NAMALWA (cell line): Measurements from ENCODE around the gene ZNF536.

ENCODE experiments used
- DNase-seq: peaks from one replicate; pipeline ENCODE4 v3.0.0-alpha.2; 2015; ENCODE audit warnings: low spot score

The ZNF536 gene

DNA sequence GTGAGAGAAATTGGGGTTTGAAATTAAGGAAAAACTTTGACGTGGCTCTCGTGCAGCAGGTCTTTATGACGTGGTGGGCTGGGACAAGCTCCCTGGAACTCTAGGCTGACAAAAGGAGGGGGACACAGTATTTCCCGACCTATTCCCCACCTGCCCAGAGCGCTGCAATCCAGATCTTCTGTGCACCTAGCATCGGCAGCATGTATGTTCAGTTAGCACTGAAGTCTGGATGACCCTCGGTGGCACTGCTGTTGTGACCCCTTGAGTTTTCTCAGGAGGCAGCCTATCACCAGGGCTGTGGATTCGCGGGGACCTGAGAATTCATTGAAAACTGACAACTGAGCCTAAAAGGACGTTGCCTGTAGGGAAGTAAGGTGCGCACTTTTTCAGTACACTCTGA is 9.1 kb upstream of the ZNF536 start:
- DNase-seq = no peak

DNA sequence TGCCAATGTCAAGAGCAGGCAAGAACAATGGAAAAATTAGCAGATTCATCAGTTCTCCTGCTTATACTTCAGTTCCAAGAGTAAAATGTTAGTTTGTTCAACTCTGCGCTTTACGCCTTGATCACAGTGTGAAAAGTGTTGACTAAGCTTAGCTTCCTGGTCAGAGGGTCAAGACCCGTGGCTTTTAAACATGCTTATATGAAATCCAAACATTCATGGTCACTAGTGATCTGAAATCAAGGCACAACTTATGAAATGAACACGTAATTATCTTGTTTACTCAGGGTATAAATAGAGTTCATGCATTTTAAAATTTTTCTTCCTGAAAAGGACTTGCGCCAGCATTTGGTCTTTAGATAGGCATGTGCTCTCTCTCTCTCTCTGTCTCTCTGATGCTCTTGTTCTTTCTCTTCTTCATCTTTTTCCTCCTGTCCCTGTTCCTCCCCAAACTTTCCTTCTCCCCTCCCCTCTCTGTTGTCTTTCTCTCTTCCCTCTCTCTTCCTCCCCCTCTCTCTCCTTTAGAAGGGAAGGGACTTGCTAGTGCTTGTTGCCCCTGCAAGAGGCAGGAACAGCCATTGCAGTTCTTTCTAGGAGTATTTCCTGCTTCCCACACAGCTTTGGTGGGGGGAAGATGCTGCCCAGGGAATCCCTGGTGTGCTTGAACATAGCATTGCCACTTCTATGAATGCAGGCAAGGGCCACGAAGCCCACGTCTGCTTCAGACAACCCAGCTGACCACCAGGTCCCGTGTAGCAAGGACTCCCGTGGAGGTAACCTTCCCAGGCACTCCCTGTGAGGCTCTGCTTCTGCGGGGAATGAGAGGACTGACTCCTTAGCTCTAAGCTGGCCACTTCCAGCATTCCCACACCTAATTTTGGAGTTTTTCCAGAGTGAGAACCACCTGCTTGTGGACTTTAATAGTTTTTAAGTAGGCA is 7.1 kb upstream of the ZNF536 start:
- no peak for DNase-seq

DNA sequence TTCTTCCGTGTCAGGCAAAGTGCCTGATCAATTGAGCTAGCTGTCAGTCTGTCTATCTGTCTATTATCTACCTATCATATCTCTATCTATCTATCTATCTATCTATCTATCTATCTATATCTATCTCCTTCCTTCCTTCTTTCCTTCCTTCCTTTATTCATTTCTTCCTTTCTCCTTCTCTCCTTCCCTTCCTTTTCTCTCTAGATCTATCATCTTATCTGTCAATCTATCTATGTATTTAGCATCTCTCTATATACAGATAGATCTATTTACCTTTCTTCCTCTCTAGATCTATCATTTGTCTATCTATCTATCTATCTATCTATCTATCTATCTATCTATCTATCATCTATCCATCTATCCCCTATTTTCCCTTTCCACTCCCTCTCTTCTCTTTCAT is 5.9 kb upstream of the ZNF536 start:
- DNase-seq = no peak

DNA sequence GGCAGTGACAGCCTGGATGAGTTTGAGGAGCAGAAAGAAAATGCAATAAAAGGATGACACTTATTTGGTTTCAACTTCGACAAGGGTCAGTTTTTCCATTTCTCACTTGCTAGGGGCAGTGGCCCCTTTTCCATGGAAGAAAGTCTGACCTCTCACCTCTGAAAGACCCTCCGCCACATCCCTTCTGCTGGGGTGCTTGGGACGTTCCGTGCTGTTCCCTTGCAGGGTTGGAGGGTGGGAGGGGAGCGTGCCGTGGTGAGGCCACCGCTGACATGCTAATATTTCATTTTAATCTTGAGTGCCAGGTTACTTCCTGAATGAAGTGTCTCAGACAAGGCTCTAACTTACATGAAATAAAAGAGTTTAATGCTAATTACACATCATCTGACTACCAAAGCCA is 5.2 kb upstream of the ZNF536 start:
- no peak for DNase-seq

DNA sequence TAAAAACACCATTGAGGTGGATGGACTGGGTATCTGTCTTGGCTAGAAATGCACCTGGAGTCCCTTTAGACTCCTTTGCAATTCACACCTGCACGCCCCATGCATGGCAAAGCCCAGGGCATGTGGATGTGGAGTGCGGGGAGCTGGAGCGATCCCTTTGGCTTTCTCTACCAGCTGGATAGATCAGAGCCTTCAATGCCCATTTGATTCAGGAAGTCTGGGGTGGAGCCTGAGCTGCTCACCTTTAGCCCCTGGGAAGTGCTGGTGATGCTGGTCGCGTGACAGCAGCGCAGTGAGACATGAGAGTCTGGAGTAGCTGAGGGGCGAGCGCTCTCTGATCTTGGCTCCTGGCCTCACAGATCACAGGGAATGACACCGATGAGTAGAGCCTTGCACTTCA is 4.8 kb upstream of the ZNF536 start:
- DNase-seq = no peak

DNA sequence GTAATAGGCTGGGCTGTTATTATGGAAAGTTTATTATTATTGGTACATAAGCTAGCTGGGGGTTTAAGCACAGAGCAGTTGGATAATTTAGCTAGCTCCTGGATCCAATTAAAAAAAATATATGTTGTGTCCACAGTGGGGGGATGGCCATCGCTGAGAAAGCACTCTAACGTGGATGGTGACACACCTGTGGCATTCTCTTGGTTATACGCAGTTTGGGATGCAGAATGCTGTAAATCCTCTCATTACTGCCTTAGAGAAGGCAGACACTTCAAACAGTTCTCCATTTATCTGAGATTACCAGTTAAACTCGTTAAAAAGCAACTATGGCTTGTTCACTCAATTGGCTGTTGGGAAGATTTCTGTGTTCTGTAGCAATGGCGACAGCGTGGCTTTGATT is 2.4 kb upstream of the ZNF536 start:
- no peak for DNase-seq

DNA sequence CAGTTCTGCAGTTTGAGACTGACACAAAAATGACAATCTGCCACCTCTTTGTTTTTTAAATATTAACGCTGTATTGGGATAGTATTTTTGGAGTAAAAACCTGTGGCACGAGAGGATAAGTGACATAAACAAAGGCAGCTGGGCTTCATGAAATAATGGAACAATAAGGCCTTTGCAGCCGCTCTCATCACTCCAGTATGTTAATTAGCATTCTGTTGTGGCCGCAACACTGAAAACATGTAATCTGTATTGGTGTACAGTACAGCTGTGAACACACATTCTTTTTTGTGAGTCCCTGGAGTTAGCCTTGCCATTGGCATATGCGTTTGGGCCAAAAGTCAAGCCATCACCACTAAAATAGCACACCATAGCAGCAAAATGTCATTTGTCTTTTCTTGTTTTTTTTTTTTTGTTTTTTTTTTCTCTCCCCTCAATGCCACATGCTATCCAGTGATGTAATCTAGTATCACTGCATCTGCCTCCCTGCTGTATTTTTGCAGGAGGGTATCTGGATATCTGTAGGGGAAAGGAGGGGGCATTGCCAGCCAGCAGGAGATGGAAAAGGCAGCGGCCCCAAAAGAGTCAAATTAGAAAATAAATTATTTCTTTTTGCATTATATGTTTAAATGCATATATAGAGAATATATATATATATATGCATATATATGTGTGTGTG is 885 bp upstream of the ZNF536 start:
- no peak for DNase-seq

DNA sequence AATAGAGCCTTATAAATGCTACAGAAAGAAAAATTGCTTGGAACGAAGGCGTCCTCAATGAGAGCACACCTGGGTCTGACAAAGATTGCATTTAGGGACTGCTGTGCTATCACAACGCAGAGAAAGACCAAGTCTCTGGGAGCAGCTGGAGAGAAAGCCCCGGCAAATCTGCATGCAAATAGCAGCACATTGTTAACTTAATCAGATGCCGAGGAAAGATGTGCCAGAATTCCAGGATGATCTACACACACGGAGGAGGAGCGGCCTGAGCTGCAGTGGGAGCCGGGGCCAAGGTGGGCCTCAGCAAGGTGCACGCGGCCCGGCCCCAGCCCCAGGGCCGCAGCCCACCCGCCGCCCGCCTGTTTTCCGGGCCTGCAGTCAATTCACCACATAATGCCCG is 1.4 kb downstream of the ZNF536 start:
- no peak for DNase-seq

DNA sequence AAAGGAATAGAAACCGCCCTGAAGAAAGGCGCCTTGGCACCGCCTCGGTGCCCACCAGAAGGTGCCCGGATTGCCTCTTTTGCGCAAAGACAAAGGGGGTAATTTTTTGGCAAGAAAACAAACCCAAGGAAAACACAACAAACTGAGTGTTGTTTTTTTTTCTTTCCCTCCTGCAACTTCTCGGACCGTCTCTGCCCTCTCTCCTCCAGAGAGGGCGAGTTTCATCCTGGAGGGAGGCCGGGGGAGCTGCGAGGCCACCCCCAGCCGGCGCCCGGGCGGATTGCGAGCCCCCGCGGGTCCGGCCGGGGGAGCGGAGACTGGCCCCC is 2.3 kb downstream of the ZNF536 start:
- no peak for DNase-seq

DNA sequence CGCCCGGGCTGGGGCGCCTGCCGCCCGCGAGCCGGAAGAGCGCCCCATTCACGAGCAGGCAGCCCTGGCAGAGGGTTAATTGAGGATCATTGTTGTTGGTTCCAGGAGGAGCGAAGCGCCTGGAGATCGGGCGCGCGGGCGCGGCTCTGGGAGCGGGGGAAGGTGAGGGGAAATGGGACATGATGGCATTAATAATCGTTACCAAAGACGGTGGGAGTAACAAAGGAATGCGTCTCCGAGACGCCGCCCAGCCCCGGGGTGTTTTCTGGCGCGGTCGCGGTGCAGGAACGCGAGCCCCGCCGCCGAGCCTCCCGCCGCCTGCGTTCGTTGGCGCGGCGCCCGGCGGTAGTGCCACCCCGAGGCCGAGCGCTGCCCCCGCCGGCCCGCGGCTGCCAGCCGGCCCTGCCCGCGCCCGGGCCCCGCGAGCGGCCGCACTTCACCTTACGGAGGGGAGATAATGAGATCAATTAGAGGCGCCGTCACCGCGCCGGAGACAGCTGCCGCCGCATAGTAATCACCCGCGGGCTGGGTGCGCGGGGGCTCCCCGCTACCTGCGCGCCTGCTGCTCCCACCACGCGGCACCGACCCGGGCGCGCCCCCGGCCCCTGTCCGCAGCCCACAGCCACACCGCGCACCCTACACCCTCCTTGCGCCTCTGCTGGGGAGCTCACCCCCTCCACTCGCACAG is 2.8 kb downstream of the ZNF536 start:
- no peak for DNase-seq

DNA sequence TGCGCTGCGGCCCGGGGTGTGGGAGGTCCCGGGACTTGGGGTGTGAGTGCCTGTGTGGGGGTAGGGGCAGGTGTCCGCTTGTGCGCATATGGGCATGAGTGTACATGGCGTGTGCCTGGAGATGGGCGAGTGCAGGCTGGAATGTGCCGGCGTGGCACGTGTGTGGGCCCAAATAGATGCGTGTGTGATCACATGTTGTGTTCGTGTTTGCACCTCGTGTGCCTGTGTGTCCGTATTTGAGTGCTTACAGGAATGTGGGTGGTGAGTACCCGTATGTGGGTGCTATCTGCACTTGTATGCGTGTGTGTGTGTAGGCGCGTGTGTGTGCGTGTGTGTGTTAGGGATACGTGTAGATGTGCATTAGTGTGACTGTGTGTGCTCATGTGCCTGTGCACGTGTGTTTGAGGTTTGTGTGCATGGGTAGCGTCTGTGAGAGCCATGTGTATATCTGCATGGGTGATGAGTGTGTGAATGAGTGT is 3.4 kb downstream of the ZNF536 start:
- DNase-seq = no peak

DNA sequence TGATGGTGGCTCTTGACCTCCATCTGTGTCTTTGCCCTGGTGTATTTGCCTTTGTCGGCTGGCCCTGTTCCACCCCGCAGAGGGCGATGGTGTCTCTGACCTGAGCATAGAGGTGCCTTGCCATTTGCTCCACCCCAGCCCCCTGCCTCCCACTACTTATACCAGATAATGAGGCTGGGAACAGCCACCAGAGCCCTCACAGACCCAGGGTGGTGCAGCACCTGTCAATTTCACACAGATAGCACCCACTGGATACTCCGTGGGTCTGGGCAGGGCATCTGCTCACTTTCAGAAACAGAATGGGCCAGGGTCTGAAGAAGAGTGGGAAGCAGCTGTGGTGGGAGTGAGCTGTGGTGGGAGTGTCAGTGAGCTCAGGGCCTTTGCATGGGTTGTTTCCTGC is 4.1 kb downstream of the ZNF536 start:
- DNase-seq = no peak

DNA sequence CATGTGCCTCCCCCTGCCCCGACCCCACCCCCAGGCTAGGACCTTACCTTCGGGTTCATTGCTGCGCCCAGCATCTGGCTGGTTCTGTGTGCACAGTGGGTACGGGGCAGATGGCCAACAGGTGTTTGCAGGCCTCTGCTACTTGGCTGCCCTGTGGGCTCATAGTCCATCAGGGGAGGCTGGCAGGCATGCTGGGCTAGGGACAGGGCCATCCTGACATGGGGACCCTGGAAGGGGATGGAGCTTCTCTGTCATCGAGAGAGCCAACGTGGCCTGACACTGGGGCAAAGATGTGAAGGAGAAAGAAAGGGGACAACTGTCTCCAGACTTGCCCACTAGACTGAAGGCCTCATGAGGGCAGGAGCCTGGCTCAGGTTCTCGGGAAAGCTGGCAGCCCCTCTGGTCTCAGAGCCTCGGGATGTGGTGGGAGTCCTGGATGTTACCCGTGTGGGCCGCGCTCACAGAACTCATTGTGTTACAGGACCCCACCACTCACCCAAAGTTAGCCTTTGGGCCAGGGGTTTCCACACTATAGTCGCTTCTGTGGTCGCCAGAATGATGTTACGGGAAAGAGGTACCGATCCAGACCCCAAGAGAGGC is 4.7 kb downstream of the ZNF536 start:
- no peak for DNase-seq

DNA sequence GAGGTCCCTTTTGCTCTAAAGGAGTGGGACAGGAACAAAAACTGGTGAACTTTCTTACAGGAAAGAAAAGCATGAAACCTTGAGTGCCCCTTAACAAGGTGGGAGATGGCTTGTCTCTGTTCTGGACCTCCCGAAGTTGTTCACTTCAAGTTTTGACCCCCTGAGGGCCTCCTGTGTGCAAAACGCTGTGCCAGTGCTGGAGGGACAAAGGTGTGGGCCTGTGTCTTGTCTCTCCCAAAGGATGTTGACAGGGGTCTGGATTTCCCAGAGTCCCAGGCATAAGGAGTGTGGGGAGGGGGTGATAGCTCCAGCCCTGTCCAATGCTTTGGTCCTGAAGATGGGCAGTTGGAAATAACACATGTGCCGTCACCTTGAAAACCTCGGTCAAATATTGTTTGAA is 6.5 kb downstream of the ZNF536 start:
- DNase-seq = no peak

DNA sequence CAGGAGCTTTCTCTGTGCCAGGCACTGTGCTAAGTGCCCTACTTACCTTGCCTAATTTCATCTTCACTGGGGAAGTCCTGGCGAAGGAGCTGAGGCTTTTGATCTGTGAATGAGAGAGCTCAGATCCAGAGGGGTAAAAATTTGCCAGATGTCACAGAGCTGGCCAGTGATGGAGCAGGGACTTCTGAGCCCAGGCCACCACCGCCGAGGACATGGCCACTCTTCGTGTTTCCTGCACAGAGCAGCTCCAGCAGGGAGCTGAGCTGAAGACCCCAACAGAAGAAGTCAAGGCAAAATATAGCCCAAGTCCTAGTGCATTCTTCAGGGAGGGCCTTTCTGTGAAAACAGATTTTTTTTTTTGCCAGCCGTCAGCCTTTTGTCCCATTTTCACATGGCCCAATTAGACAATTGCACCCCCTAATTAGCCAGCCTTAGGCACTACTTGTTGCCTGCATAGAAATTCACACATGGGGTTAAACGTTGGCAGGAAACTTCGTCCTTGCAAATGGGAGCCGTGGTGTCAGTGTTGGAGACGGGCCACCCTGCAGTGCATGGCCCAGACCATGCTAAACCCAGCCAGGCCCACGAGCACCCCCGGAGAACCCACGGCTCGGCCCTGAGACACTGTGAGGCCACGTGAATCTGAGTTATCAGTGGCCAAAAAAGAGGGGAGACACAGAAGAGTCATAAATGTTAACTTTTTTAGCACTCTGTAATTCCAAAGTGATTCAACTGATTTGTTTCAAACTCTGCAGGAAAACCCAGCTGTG is 7.8 kb downstream of the ZNF536 start:
- no peak for DNase-seq

DNA sequence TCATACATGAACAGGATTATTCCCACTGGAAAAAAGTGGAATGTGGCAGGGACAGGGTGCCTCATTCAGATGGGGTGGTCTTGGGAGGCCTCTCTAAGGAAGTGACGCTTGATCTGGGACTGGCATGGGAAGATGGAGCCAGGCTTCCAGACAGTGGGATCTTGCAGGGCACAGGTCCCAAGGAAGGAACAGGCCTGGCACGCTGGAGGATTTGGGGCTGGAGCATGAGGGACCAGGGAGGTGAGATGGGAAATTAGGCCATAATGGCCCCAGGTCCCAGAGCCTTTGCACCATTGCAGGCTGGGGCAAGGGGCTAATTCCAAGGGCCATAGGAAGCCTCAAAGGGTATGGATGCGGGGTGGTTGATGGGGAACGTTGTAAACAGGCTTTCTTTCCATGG is 9.2 kb downstream of the ZNF536 start:
- DNase-seq = no peak

DNA sequence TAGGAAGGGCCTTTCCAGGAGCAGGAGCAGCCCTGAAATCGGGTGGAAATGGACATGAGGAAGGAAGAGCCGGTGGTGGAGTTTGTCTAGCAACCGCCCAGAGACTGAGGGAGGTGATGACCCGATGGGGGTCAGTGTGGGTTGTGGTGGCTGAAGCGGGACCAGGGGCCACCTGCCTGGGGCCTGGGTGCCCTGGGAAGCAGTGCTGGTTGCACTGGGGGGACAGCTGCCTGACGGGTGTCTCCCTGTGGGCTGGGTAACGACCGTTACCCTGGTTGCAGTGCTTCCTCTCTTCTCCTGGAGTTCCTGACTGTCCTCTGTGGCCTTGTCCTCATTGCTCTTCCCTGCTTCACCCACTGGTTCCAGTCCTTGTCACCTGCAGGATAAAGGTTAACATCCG is 13.0 kb downstream of the ZNF536 start:
- no peak for DNase-seq

DNA sequence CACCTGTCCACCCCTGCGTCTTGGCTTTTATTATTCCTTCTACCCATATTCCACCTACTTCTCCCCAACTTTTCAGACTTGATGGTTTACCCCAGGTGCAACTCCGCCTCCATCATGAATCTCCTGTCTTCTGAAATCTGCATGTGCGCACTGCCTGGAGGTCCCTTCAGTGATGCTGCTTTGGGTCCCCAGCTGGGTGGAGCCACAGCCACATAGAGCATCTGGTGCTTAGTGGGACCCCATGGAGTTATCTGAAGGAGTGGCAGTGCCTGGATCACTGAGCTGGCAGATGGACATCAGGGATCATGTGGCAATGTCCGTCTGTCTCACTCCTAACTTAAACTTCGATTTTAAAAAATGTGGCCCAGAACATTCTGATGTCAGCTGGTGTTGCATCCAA is 13.5 kb downstream of the ZNF536 start:
- no peak for DNase-seq

DNA sequence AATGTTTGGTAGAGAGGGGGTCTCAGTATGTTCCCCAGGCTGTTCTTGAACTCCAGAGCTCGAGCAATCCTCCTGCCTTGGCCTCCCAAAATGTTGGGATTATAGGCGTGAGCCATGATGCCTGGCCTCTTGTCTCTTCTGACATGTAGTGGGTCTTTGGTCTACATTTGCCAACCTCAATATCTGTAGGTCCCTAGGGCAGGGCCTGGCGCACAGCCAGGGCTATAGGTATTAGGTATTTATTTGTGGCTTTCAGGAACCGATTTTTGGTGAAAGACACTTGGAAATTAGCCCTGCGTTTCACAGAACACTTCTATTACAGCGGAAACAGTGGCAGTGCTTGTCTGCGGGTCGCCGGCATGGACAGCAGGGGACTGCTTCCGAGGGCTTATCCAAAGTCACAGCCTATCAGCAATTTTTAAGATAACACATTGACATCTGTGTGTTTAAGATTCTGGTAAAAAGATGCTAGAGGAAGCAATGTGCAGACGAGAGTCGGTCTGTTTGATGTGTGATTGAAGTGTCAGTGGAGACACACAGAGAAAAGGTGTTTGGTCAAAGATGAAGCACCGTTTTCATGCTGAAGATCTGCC is 14.5 kb downstream of the ZNF536 start:
- DNase-seq = no peak

DNA sequence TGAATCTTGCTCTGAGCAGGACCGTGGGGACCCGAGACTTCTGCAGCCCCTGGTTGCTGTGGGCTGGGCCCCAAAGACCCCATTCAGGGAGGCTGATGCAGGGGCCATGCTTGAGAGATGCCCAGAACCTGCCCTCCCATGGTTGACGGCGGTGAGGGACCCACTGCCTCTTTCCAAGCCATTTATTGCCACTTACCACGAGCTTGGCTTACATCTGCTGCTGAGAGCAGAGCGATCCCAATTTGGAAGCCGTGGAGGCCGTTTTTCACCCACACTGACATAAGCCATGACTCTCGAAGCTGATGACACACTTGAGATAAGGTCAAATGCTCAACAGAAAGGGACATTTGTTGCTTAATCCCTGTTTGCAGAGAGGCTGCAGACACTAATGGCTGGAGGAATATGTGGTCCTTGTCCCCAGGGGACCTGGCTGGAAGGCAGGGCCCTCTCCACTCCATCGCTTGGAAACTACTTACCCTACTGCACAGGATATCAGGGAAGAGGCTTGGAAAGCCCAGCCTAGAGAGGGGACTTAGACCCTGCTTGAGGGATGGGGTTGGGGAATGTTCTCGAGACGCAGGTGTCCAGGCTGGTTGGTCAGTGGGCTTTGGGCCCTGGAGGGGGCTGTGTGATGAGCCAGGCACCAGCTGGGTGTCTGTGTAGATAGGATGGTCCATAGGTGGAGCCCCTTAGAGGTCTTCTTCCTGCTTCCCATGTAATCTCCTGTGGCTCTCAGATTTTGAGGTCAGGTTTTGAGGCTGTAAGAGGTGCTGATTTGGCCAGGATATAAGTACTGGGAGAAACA is 15.3 kb downstream of the ZNF536 start:
- no peak for DNase-seq

DNA sequence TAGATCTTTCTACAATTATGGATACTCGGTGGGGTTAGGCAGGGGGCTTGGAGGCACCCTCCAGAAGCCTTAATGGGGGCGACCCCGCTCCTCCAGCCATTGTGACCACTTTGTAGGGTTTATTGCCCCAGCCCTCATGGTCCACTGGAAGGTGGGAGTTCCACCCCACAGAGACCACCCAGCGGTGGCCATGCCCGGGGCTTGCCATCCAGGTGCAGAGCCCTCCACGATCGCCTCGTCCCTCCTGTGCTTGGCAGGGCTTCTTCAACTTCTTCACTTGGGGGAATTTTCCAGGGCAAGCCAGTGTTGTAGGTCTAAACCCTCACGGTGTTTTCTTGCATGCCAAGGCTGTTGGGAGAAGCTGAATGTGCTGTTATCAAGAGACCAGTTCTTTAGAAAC is 16.1 kb downstream of the ZNF536 start:
- no peak for DNase-seq
